GM12865 (cell line): ENCODE measurements around the gene PDGFA.

ENCODE experiments used
- DNase-seq: peaks from one replicate; pipeline ENCODE4 v3.0.0; 2010; ENCODE audit warnings: low read depth
- H3K4me3 ChIP-seq: 2 replicates; pipeline ENCODE4 v1.5.1; 2011; ENCODE audit warnings: mild to moderate bottlenecking, low read depth, low read length, control low read depth
- TF ChIP-seq, protein P1 (sequence below): IDR thresholded peaks from 2 replicates; pipeline ENCODE4 v1.5.1; 2011; ENCODE audit warnings: low read length, control low read depth, low read depth, inconsistent platforms; ENCODE audit not compliant: insufficient read depth; ENCODE audit errors: missing control alignments

The PDGFA gene

DNA sequence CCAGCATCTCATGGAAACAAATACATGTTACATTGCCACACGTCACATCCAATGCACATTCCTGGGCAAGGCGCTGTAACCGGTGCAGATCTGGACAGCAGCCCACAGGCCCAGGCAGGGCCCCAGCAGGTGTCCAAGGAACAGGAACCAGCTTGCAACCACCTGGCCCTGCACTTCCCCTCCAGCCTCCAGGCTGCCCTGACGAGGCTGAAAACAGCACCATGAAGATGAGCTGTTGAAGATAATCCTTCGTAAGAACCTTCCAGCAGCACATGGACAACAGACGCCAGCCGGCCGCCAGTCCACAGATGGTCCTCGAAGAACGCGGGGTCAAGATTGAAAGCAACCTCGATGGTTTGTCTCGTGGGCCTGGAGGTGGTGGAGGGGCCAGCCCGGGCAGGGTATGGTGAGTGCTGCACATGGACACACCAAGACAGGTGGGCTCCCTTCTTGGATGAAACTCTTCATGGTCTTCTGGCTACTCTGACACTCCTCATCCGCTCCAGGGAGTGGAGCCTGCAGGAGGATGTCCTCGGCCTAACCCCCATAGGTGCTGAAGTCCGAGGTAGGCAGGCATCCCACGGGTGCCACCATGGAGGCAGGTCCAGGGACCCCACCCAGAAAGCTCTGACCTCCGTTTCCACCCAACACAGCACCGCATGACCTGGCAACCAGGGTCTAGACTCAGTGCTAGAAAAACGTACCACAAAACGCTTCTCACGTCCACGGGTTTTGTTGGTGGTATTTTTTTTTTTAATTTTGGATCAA lies 22.9 kb downstream of the PDGFA start:
- TF ChIP-seq, protein P1, sequence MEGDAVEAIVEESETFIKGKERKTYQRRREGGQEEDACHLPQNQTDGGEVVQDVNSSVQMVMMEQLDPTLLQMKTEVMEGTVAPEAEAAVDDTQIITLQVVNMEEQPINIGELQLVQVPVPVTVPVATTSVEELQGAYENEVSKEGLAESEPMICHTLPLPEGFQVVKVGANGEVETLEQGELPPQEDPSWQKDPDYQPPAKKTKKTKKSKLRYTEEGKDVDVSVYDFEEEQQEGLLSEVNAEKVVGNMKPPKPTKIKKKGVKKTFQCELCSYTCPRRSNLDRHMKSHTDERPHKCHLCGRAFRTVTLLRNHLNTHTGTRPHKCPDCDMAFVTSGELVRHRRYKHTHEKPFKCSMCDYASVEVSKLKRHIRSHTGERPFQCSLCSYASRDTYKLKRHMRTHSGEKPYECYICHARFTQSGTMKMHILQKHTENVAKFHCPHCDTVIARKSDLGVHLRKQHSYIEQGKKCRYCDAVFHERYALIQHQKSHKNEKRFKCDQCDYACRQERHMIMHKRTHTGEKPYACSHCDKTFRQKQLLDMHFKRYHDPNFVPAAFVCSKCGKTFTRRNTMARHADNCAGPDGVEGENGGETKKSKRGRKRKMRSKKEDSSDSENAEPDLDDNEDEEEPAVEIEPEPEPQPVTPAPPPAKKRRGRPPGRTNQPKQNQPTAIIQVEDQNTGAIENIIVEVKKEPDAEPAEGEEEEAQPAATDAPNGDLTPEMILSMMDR, result no peak
- DNase-seq, result no peak
- no peak overlapping the region for H3K4me3 ChIP-seq

DNA sequence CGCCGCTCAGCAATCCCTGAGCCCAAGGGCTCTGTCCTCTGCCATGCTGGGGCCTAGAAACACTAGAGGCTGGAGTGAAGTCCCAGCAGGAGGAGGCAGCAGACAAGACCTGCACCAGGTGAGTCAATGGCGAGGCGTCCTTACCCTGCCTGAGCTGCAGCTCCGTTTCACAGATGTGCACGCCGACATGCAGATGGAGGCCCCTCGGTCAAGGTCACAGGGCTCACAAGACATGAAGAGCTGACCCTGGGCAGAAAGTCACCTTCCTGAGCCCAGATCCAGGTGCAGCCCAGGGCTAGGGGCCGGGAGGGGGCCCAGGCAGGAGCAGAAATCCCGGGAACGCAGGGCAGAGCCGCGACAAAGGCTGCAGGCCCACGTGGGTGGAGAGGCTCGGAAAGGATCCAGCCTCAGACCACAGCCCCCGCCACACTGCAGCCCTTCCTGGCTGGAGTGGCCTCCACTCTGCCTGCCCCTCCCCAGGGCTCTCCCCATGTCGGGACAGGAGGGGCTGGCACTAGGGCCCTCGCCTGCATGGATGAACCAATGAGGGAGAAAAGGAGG lies 23.8 kb downstream of the PDGFA start:
- no peak overlapping the region for H3K4me3 ChIP-seq
- TF ChIP-seq, protein P1, result no peak
- no peak for DNase-seq

DNA sequence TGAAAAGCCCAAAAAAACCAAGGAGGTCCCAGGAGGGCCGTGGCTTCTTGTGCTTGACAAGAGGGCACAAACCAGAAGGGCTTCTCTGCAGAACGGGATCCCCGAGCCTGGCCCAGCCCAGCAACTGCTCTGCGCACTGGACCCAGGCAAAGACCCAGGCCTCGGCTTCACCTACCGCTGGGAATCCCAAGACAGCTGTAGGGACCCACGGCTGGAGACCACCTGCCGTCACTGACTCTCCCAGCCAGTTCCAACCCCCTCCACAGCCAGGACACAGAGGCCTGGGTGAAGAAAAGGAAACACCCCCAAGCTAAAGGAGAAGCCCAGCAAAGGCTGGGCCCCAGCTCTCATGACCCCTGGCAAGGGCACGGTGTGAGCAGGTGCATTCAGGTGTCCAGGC lies 24.3 kb downstream of the PDGFA start:
- no peak overlapping the region for H3K4me3 ChIP-seq
- TF ChIP-seq, protein P1, result no peak
- no peak for DNase-seq

DNA sequence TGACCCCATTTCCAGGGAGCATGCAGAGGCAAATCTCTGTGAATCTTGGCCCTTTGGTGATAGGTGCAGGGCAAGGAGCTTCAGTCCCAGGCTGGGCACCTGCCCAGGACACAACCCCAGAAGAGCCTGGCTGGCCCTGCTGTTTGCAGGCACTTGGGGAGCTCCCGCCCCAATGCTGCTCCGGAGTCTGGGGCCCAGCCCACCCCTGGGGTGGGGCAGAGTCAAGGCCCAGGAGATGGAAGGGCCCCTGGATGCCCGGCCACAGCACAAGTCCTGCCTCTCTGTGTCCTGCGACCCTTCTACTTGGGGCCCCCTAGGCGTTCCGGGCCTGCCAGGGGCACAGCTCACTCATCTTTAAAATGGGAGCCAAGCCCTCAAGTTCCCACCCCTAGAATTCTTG lies 24.7 kb downstream of the PDGFA start:
- DNase-seq, result no peak
- H3K4me3 ChIP-seq, result no peak overlapping the region
- TF ChIP-seq, protein P1, result no peak

DNA sequence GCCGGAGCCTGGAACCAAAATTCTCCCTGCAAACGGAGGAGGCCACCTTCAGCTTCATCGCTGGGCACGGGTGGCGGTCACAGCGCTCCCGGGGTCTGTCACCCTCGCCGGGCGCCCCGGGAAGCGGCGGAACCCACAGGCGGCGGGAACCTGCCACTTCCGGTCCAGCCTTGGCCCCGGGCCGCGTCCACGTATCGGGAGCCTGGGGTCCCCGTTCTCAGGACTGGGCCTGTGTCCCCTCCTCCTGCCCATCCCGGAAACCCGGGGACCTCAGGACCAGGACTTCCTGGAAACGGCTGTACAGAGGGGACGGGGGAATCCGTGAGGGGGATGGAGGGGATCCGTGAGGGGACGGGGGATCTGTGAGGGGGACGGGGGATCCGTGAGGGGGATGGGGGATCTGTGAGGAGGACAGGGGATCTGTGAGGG lies 25.4 kb downstream of the PDGFA start:
- no peak overlapping the region for H3K4me3 ChIP-seq
- no peak for DNase-seq
- TF ChIP-seq, protein P1, result no peak

DNA sequence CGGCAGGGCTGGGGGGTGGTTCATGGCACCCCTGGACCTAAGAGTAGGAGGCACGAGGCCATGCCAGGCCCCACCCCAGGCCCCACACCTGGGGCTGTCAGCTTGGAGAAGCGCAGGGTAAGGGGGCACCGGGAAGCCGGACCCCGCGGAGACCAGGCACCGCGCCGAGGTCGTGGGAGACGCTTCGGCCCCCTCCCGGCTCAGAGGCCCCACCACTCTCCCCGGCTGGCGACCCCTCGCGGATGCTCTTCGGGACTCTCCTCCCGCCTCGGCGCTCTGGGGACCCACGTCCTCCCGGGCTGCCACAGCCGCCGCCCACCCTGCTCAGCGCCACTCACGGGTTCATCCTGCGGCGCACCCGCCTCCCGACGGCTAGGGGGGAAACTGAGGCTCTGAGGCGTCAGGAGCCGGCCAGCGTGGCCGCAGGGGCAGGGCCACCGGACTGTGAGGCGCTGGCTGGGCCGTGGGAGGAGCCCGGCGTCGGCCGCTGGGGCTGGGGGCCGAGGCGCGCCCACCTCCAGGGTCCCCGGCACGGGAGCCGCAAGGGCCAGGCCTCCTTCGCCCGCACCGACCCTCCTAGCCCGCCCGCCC lies 25.9 kb downstream of the PDGFA start:
- TF ChIP-seq, protein P1, result no peak
- H3K4me3 ChIP-seq, result no peak overlapping the region
- DNase-seq, result no peak
